Astrocyte (in vitro differentiated cells and primary cell): ENCODE measurements around the gene CARD9. TPM values are rescaled to one million over a fixed set of nuclear protein-coding genes. Genes with fewer than 3 reads are reported as not detected.
A peak's percentile ranks its signal among the peaks of the same experiment; 100 is the strongest.

Experiments used
- DNase-seq: peaks from one replicate; pipeline ENCODE4 v3.0.0-alpha.2; 2010; ENCODE audit warnings: low read depth
- FAIRE-seq: peaks from 2 replicates; lab custom pipeline; 2011; peaks lifted over from hg19 to GRCh38; lab: Jason Lieb, UNC
- H2AFZ ChIP-seq: 2 replicates; pipeline ENCODE4 v1.6.0; 2012; ENCODE audit warnings: low read depth, low read length, inconsistent platforms
- H3K27ac ChIP-seq: 2 replicates; pipeline ENCODE4 v1.5.1; 2011; ENCODE audit warnings: low read depth, low read length, inconsistent platforms
- H3K27me3 ChIP-seq: 2 replicates; pipeline ENCODE4 v1.6.0; 2011; ENCODE audit warnings: low read length, inconsistent platforms; ENCODE audit not compliant: insufficient read depth
- H3K36me3 ChIP-seq: 2 replicates; pipeline ENCODE4 v1.5.1; 2011; ENCODE audit warnings: low read length, inconsistent platforms; ENCODE audit not compliant: insufficient read depth
- H3K4me1 ChIP-seq: 2 replicates; pipeline ENCODE4 v1.5.1; 2011; ENCODE audit warnings: low read length, inconsistent platforms; ENCODE audit not compliant: insufficient read depth
- H3K4me2 ChIP-seq: 2 replicates; pipeline ENCODE4 v1.6.0; 2012; ENCODE audit warnings: low read length, inconsistent platforms
- H3K4me3 ChIP-seq: 2 replicates; pipeline ENCODE4 v1.5.1; 2011; ENCODE audit warnings: low read depth, mild to moderate bottlenecking, low read length, inconsistent platforms; ENCODE audit not compliant: insufficient read depth
- H3K79me2 ChIP-seq: 2 replicates; pipeline ENCODE4 v1.6.0; 2012; ENCODE audit warnings: mild to moderate bottlenecking, low read length, inconsistent platforms; ENCODE audit not compliant: insufficient read depth
- H3K9ac ChIP-seq: 2 replicates; pipeline ENCODE4 v1.6.0; 2012; ENCODE audit warnings: mild to moderate bottlenecking, low read length, inconsistent platforms
- H3K9me3 ChIP-seq: 2 replicates; pipeline ENCODE4 v1.5.1; 2012; ENCODE audit warnings: low read depth, mild to moderate bottlenecking, low read length, inconsistent platforms; ENCODE audit not compliant: insufficient read depth
- H4K20me1 ChIP-seq: 2 replicates; pipeline ENCODE4 v1.6.0; 2012; ENCODE audit warnings: low read length, inconsistent platforms; ENCODE audit not compliant: insufficient read depth
- H3K27ac Mint-ChIP-seq: one replicate; pipeline ENCODE4 v1.8.0; 2021; ENCODE audit warnings: mild to moderate bottlenecking, mixed read lengths; ENCODE audit not compliant: unreplicated experiment
- H3K27me3 Mint-ChIP-seq: one replicate; pipeline ENCODE4 v1.8.0; 2021; ENCODE audit warnings: low read depth, mixed read lengths; ENCODE audit not compliant: unreplicated experiment
- H3K36me3 Mint-ChIP-seq: one replicate; pipeline ENCODE4 v1.8.0; 2021; ENCODE audit warnings: low read depth, mixed read lengths; ENCODE audit not compliant: unreplicated experiment
- H3K4me1 Mint-ChIP-seq: one replicate; pipeline ENCODE4 v1.8.0; 2021; ENCODE audit warnings: low read depth, mixed read lengths; ENCODE audit not compliant: unreplicated experiment
- H3K4me3 Mint-ChIP-seq: one replicate; pipeline ENCODE4 v1.8.0; 2021; ENCODE audit warnings: mild to moderate bottlenecking, moderate library complexity, mixed read lengths; ENCODE audit not compliant: unreplicated experiment
- H3K9me3 Mint-ChIP-seq: one replicate; pipeline ENCODE4 v1.8.0; 2021; ENCODE audit warnings: mild to moderate bottlenecking, mixed read lengths; ENCODE audit not compliant: unreplicated experiment
- CTCF ChIP-seq: IDR thresholded peaks from 2 replicates; pipeline ENCODE4 v1.5.1; 2011; ENCODE audit warnings: low read depth, mild to moderate bottlenecking, inconsistent platforms, low read length, moderate library complexity; ENCODE audit not compliant: insufficient read depth
- EZH2 ChIP-seq: IDR thresholded peaks from 2 replicates; pipeline ENCODE4 v1.6.1; 2012; ENCODE audit warnings: mild to moderate bottlenecking, low read length, inconsistent platforms; ENCODE audit not compliant: insufficient read depth
- total RNA-seq: library from RNA; stranded (reverse); gene quantifications from 2 replicates; pipeline ENCODE4 v1.2.1, GENCODE V29; 2021

CARD9 gene
- total RNA-seq, 1 donor from 2014 or later: 4.2 TPM

- H3K4me2 ChIP-seq: no peak overlapping the region
- H2AFZ ChIP-seq: no peak overlapping the region
- peaks cover 23% of the 10 kb centered on the region for H3K4me1 ChIP-seq
- no peaks in the 10 kb centered on the region for H3K9me3 ChIP-seq
- Mint-ChIP-seq H3K9me3 (no peaks in the 10 kb centered on the region), H3K27ac (peak overlapping the region; percentile 63), H3K4me3 (no peak overlapping the region), H3K36me3 (peaks cover 3% of the 10 kb centered on the region), H3K27me3 (no peaks in the 10 kb centered on the region), H3K4me1 (peaks cover 2% of the 10 kb centered on the region)
- H3K4me3 ChIP-seq: no peak overlapping the region
- H3K79me2 ChIP-seq: peaks cover 7% of the 10 kb centered on the region
- DNase-seq: no peak
- peaks cover 2% of the 10 kb centered on the region for H3K36me3 ChIP-seq
- H4K20me1 ChIP-seq: peaks cover 73% of the 10 kb centered on the region
- no peak for FAIRE-seq
- peak; percentile 74 for TF ChIP-seq CTCF
- no peak for TF ChIP-seq EZH2
- H3K9ac ChIP-seq: no peak overlapping the region
- no peaks in the 10 kb centered on the region for H3K27me3 ChIP-seq
- no peak overlapping the region for H3K27ac ChIP-seq
Observed at GRCh38 chr9:136339173-136339957, 34.1 kb downstream of the CARD9 start.

- Histone ChIP-seq H3K4me1 (peaks cover 23% of the 10 kb centered on the region), H3K4me2 (no peak overlapping the region), H3K36me3 (peaks cover 2% of the 10 kb centered on the region), H2AFZ (no peak overlapping the region), H3K79me2 (peaks cover 16% of the 10 kb centered on the region), H4K20me1 (peaks cover 76% of the 10 kb centered on the region), H3K27ac (no peak overlapping the region), H3K9me3 (no peaks in the 10 kb centered on the region), H3K4me3 (no peak overlapping the region), H3K9ac (no peak overlapping the region), H3K27me3 (no peaks in the 10 kb centered on the region)
- TF ChIP-seq EZH2 (no peak), CTCF (no peak)
- FAIRE-seq (no peak), DNase-seq (no peak)
- no peaks in the 10 kb centered on the region for H3K27me3 Mint-ChIP-seq
- H3K4me3 Mint-ChIP-seq: no peak overlapping the region
- peaks cover 3% of the 10 kb centered on the region for H3K36me3 Mint-ChIP-seq
- H3K9me3 Mint-ChIP-seq: no peaks in the 10 kb centered on the region
- H3K27ac Mint-ChIP-seq: no peak overlapping the region
- peaks cover 2% of the 10 kb centered on the region for H3K4me1 Mint-ChIP-seq
Observed at GRCh38 chr9:136338511-136338910, 35.0 kb downstream of the CARD9 start.
